Measurements from ENCODE around the gene BCAS1.

BCAS1 gene

GRCh38 chr20:53947501-53948195 is 122.7 kb downstream of the BCAS1 start:
- WGBS: 89% methylated on average over 17 of the region's 17 CpGs
- Histone ChIP-seq H3K4me1 (ENCODE audit: insufficient read depth, low read length) (peaks cover 13% of the 10 kb centered on the region), H3K4me3 (ENCODE audit: low read length) (no peak overlapping the region)

DNA sequence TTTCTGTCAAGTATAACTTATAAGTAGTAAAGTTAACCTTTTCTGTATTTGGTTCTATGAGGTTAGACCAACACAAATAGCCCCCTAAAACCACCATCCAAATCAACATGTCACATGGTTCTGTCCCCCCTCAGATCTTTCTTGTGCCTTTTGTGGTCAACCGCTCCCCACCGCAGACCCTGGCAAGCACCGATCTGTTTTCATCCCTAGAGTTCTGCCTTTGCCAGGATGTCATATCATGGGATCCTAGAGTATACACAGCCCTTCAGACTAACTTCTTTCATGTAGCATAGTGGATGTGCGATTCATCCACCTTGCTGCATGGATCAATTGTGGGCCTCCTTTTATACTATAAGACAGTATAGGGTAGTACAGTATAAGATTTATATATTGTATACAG is 124.3 kb downstream of the BCAS1 start:
- no peak overlapping the region for H3K27ac ChIP-seq (ENCODE audit: low read depth, low read length)
- no peaks in the 10 kb centered on the region for H3K27me3 ChIP-seq (ENCODE audit: insufficient read depth, low read length)
- 95% methylated on average over 3 of the region's 4 CpGs for WGBS
- no peaks in the 10 kb centered on the region for H3K36me3 ChIP-seq (ENCODE audit: insufficient read depth, low read length)
- H3K4me1 ChIP-seq (ENCODE audit: insufficient read depth, low read length): peaks cover 28% of the 10 kb centered on the region
- no peak overlapping the region for H3K9ac ChIP-seq (ENCODE audit: low read depth, low read length)
- no peak overlapping the region for H3K4me3 ChIP-seq (ENCODE audit: low read length)
- no peaks in the 10 kb centered on the region for H3K9me3 ChIP-seq (ENCODE audit: insufficient read depth, low read depth, low read length)

More at GRCh38 chr20:53947501-53948195, 122.7 kb downstream of the BCAS1 start:
- Histone ChIP-seq H3K27ac (ENCODE audit: low read depth, low read length) (no peak overlapping the region), H3K27me3 (ENCODE audit: insufficient read depth, low read length) (no peaks in the 10 kb centered on the region), H3K36me3 (ENCODE audit: insufficient read depth, low read length) (no peaks in the 10 kb centered on the region), H3K9ac (ENCODE audit: low read depth, low read length) (no peak overlapping the region), H3K9me3 (ENCODE audit: insufficient read depth, low read depth, low read length) (peaks cover 5% of the 10 kb centered on the region; the same call in 1 of the 2 replicates)

GRCh38 chr20:53945478-53945877 is 124.9 kb downstream of the BCAS1 start:
- H3K9ac ChIP-seq (ENCODE audit: low read depth, low read length): no peak overlapping the region
- WGBS: 100% methylated on average over 2 of the region's 2 CpGs
- H3K4me3 ChIP-seq (ENCODE audit: low read length): no peak overlapping the region
- H3K36me3 ChIP-seq (ENCODE audit: insufficient read depth, low read length): no peaks in the 10 kb centered on the region
- no peak overlapping the region for H3K27ac ChIP-seq (ENCODE audit: low read depth, low read length)
- peaks cover 34% of the 10 kb centered on the region for H3K4me1 ChIP-seq (ENCODE audit: insufficient read depth, low read length)
- no peaks in the 10 kb centered on the region for H3K27me3 ChIP-seq (ENCODE audit: insufficient read depth, low read length)
- H3K9me3 ChIP-seq (ENCODE audit: insufficient read depth, low read depth, low read length): no peaks in the 10 kb centered on the region

- H3K9me3 ChIP-seq (ENCODE audit: insufficient read depth, low read depth, low read length): no peaks in the 10 kb centered on the region
- no peak overlapping the region for H3K9ac ChIP-seq (ENCODE audit: low read depth, low read length)
- H3K36me3 ChIP-seq (ENCODE audit: insufficient read depth, low read length): no peaks in the 10 kb centered on the region
- 87% methylated on average over 7 of the region's 7 CpGs for WGBS
- H3K27me3 ChIP-seq (ENCODE audit: insufficient read depth, low read length): no peaks in the 10 kb centered on the region
- no peak overlapping the region for H3K4me3 ChIP-seq (ENCODE audit: low read length)
- H3K4me1 ChIP-seq (ENCODE audit: insufficient read depth, low read length): peaks cover 40% of the 10 kb centered on the region
- H3K27ac ChIP-seq (ENCODE audit: low read depth, low read length): no peak overlapping the region
Measured at GRCh38 chr20:53944796-53945195, 125.6 kb downstream of the BCAS1 start.

- Histone ChIP-seq H3K27ac (ENCODE audit: low read depth, low read length) (no peak overlapping the region), H3K4me1 (ENCODE audit: insufficient read depth, low read length) (peaks cover 47% of the 10 kb centered on the region), H3K27me3 (ENCODE audit: insufficient read depth, low read length) (no peaks in the 10 kb centered on the region), H3K36me3 (ENCODE audit: insufficient read depth, low read length) (no peaks in the 10 kb centered on the region), H3K9ac (ENCODE audit: low read depth, low read length) (no peak overlapping the region), H3K4me3 (ENCODE audit: low read length) (no peak overlapping the region), H3K9me3 (ENCODE audit: insufficient read depth, low read depth, low read length) (no peaks in the 10 kb centered on the region)
- WGBS: 77% methylated on average over 9 of the region's 11 CpGs
Measured at GRCh38 chr20:53943522-53944291, 126.7 kb downstream of the BCAS1 start.

GRCh38 chr20:53942973-53943372 is 127.4 kb downstream of the BCAS1 start:
- Histone ChIP-seq H3K4me1 (ENCODE audit: insufficient read depth, low read length) (peaks cover 47% of the 10 kb centered on the region), H3K27ac (ENCODE audit: low read depth, low read length) (no peak overlapping the region), H3K36me3 (ENCODE audit: insufficient read depth, low read length) (no peaks in the 10 kb centered on the region), H3K4me3 (ENCODE audit: low read length) (no peak overlapping the region), H3K9me3 (ENCODE audit: insufficient read depth, low read depth, low read length) (no peaks in the 10 kb centered on the region), H3K9ac (ENCODE audit: low read depth, low read length) (no peak overlapping the region), H3K27me3 (ENCODE audit: insufficient read depth, low read length) (no peaks in the 10 kb centered on the region)
- WGBS: 86% methylated on average over 3 of the region's 3 CpGs

DNA sequence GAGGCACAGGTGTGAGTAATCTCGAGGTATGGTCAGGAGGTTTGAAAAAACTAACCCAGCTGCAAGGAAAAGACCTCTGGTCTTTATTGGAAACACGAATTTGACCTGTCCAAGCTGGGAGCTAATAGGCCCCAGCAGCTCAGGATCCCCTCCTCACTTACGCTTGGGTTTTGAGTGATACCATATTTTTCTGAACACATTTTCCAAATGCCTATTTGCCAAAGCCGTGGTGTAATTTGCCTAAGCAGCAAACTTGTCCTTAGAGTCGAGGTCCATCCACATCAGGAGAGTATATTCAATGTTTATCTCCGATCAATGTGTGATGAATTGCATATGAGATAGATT is 128.0 kb downstream of the BCAS1 start:
- Histone ChIP-seq H3K4me1 (ENCODE audit: insufficient read depth, low read length) (peaks cover 47% of the 10 kb centered on the region), H3K4me3 (ENCODE audit: low read length) (no peak overlapping the region), H3K9me3 (ENCODE audit: insufficient read depth, low read depth, low read length) (no peaks in the 10 kb centered on the region), H3K36me3 (ENCODE audit: insufficient read depth, low read length) (no peaks in the 10 kb centered on the region), H3K27me3 (ENCODE audit: insufficient read depth, low read length) (no peaks in the 10 kb centered on the region), H3K9ac (ENCODE audit: low read depth, low read length) (peak overlapping the region; percentile 28), H3K27ac (ENCODE audit: low read depth, low read length) (peak overlapping the region; percentile 83)
- WGBS: 67% methylated on average over 6 of the region's 6 CpGs

- no peaks in the 10 kb centered on the region for H3K27me3 ChIP-seq (ENCODE audit: insufficient read depth, low read length)
- no peaks in the 10 kb centered on the region for H3K36me3 ChIP-seq (ENCODE audit: insufficient read depth, low read length)
- no peaks in the 10 kb centered on the region for H3K9me3 ChIP-seq (ENCODE audit: insufficient read depth, low read depth, low read length)
- H3K4me1 ChIP-seq (ENCODE audit: insufficient read depth, low read length): peaks cover 47% of the 10 kb centered on the region
- peak overlapping the region; percentile 28 for H3K9ac ChIP-seq (ENCODE audit: low read depth, low read length)
- H3K4me3 ChIP-seq (ENCODE audit: low read length): no peak overlapping the region
- 20% methylated on average over 7 of the region's 7 CpGs for WGBS
- peak overlapping the region; percentile 83 for H3K27ac ChIP-seq (ENCODE audit: low read depth, low read length)
Measured at GRCh38 chr20:53941680-53942471, 128.5 kb downstream of the BCAS1 start.

DNA sequence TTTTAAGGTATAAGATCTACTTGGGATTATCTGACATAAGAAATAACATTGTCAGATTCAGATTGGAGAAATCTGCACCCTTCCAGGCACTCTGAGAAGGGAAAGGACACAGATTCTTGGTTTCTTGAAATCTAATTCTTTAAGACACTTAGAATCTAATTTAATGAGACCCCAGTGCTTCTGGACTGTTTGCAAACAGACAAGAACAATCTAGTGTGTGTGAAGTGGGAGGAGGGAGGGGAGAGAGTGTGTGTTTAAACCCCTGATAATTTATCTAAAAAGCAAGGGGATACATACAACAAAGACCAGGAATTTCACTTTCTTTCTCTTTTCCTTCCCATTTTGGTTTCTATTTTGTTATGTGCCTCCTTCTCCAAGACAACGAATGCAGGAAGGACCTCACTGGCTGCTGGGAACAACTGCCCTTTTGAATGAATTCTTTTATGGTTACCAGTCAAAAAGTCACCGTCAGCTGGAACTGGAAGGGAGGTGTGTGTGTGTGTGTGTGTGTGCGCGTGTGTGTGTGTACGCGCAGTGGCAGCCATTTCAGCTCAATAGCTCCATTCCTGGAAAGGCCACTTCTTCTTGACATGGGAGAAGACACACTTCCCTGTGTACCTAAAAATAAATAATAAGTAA is 129.4 kb downstream of the BCAS1 start:
- peak overlapping the region; percentile 61 for H3K9ac ChIP-seq (ENCODE audit: low read depth, low read length)

GRCh38 chr20:53940360-53940702 is 130.1 kb downstream of the BCAS1 start:
- Histone ChIP-seq H3K27ac (ENCODE audit: low read depth, low read length) (peak overlapping the region; percentile 67), H3K27me3 (ENCODE audit: insufficient read depth, low read length) (no peaks in the 10 kb centered on the region)

More for the DNA sequence above, 129.4 kb downstream of the BCAS1 start:
- Histone ChIP-seq H3K4me3 (ENCODE audit: low read length) (peak overlapping the region; percentile 41), H3K36me3 (ENCODE audit: insufficient read depth, low read length) (no peaks in the 10 kb centered on the region), H3K27me3 (ENCODE audit: insufficient read depth, low read length) (no peaks in the 10 kb centered on the region), H3K27ac (ENCODE audit: low read depth, low read length) (peak overlapping the region; percentile 67), H3K9me3 (ENCODE audit: insufficient read depth, low read depth, low read length) (no peaks in the 10 kb centered on the region), H3K4me1 (ENCODE audit: insufficient read depth, low read length) (peaks cover 47% of the 10 kb centered on the region)
- 41% methylated on average over 4 of the region's 6 CpGs for WGBS

More at GRCh38 chr20:53940360-53940702, 130.1 kb downstream of the BCAS1 start:
- peak overlapping the region; percentile 41 for H3K4me3 ChIP-seq (ENCODE audit: low read length)
- H3K36me3 ChIP-seq (ENCODE audit: insufficient read depth, low read length): no peaks in the 10 kb centered on the region
- peak overlapping the region; percentile 61 for H3K9ac ChIP-seq (ENCODE audit: low read depth, low read length)
- H3K4me1 ChIP-seq (ENCODE audit: insufficient read depth, low read length): peaks cover 53% of the 10 kb centered on the region
- no peaks in the 10 kb centered on the region for H3K9me3 ChIP-seq (ENCODE audit: insufficient read depth, low read depth, low read length)
- WGBS: 15% methylated on average over 7 of the region's 7 CpGs

Data from HUES64 (cell line).